K562 (cell line): ENCODE data around the gene OR2C3. TPM values are rescaled to one million over a fixed set of nuclear protein-coding genes. Genes with fewer than 3 reads are reported as not detected.

Experiments
- ZBTB40 ChIP-seq, 2 experiments: fragments of 450-650 bp in 1 of 2; sonication (generic) in 1 of 2; formaldehyde crosslinking in 1 of 2; IDR thresholded peaks; 2 replicates each; pipeline versions ENCODE4 v1.7.1 to v1.9.0; 2016 to 2022; ENCODE audit warnings: inconsistent platforms in 1 of 2, mild to moderate bottlenecking in 1 of 2, missing genetic modification reagents in 1 of 2
- polyA plus RNA-seq, 8 experiments: library from polyadenylated mRNA; depleted of rRNA in 4 of 8; stranded (reverse) in 5 of 8; unstranded in 3 of 8; fragments of >200 nt; fragmentation: Nextera tagmentation in 2 of 8; fragmentation: Illumina TruSeq in 1 of 8; extraction: Ambion mirVana in 2 of 8; extraction: Trizol in 1 of 8; gene quantifications; 2 replicates each; pipeline versions ENCODE4 v1.2.1 to v1.2.3, GENCODE V29; 2011 to 2014; ENCODE audit warnings: inconsistent platforms in 1 of 8, missing spikeins in 1 of 8
- total RNA-seq, 7 experiments: library from RNA; depleted of rRNA in 6 of 7; stranded (reverse); fragments of >200 nt in 6 of 7; fragmentation: Illumina TruSeq in 2 of 7; extraction: Trizol in 2 of 7; gene quantifications; 2 replicates each; pipeline versions ENCODE4 v1.2.1 to v1.2.3, GENCODE V29; 2011 to 2021; ENCODE audit warnings: low replicate concordance in 1 of 7
- TF ChIP-seq, protein P1 (sequence below): sonication (generic); formaldehyde crosslinking; IDR thresholded peaks from 2 replicates; pipeline ENCODE4 v1.8.0; 2022; ENCODE audit warnings: mild to moderate bottlenecking, missing genetic modification reagents

Gene OR2C3
- total and polyA plus RNA-seq, 9 of the 15 experiments (the other 6 are each of a cell fraction or from before 2014, with no cell fraction given): under 0.01 to 0.05 (median 0.03) TPM; not detected in 4

GRCh38 chr1:247551721-247552120 lies 15.5 kb upstream of the OR2C3 start (continued):
- TF ChIP-seq ZBTB40 (IDR thresholded peaks at IDR 0.05) (no peak), ZBTB40 (CRISPR knock-in tag; IDR thresholded peaks at IDR 0.05) (no peak)
- TF ChIP-seq, protein P1, sequence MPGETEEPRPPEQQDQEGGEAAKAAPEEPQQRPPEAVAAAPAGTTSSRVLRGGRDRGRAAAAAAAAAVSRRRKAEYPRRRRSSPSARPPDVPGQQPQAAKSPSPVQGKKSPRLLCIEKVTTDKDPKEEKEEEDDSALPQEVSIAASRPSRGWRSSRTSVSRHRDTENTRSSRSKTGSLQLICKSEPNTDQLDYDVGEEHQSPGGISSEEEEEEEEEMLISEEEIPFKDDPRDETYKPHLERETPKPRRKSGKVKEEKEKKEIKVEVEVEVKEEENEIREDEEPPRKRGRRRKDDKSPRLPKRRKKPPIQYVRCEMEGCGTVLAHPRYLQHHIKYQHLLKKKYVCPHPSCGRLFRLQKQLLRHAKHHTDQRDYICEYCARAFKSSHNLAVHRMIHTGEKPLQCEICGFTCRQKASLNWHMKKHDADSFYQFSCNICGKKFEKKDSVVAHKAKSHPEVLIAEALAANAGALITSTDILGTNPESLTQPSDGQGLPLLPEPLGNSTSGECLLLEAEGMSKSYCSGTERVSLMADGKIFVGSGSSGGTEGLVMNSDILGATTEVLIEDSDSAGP (CRISPR knock-in tag): no peak
